HEK293 (cell line): ENCODE data around the gene KANSL1.

Experiments used
- CTCF ChIP-seq: fragments of 450-650 bp; formaldehyde crosslinking; IDR thresholded peaks from 2 replicates; pipeline ENCODE4 v1.5.1; 2016; ENCODE audit warnings: missing biosample characterization, missing genetic modification characterization
- ELK4 ChIP-seq: IDR thresholded peaks from 2 replicates; pipeline ENCODE4 v1.6.1; 2011; ENCODE audit warnings: mild to moderate bottlenecking, low read depth, low read length, borderline replicate concordance
- MYNN ChIP-seq: fragments of 450-650 bp; formaldehyde crosslinking; IDR thresholded peaks from 2 replicates; pipeline ENCODE4 v1.5.1; 2016; ENCODE audit warnings: missing biosample characterization, missing genetic modification characterization, borderline replicate concordance
- REST ChIP-seq: fragments of 450-650 bp; formaldehyde crosslinking; IDR thresholded peaks from 2 replicates; pipeline ENCODE4 v1.5.1; 2016; ENCODE audit warnings: missing biosample characterization, missing genetic modification characterization
- YY1 ChIP-seq: fragments of 450-650 bp; formaldehyde crosslinking; IDR thresholded peaks from 2 replicates; pipeline ENCODE4 v1.5.1; 2018; ENCODE audit warnings: missing biosample characterization, missing genetic modification characterization
- ZBTB21 ChIP-seq: fragments of 450-650 bp; formaldehyde crosslinking; IDR thresholded peaks from 2 replicates; pipeline ENCODE4 v1.5.1; 2017; ENCODE audit warnings: missing biosample characterization, missing genetic modification characterization
- ZNF274 ChIP-seq, 2 experiments: fragments of 200-500 bp in 1 of 2; fragments of 450-650 bp in 1 of 2; sonication (Bioruptor generic) in 1 of 2; formaldehyde crosslinking in 1 of 2; IDR thresholded peaks; 2 replicates each; pipeline versions ENCODE4 v1.5.1 to v1.6.1; 2014 to 2016; ENCODE audit warnings: borderline replicate concordance in 1 of 2, inconsistent platforms in 1 of 2, low read length in 1 of 2, missing biosample characterization in 1 of 2, missing genetic modification characterization in 1 of 2
- ZNF530 ChIP-seq: fragments of 450-650 bp; formaldehyde crosslinking; IDR thresholded peaks from 2 replicates; pipeline ENCODE4 v1.5.1; 2016; ENCODE audit warnings: low read depth, missing biosample characterization, missing genetic modification characterization

GRCh38 chr17:46012506-46013079 is 180.6 kb downstream of the KANSL1 start:
- TF ChIP-seq REST (tag by site-specific recombination), result no peak
- no peak for TF ChIP-seq CTCF (tag by site-specific recombination)
- TF ChIP-seq ZBTB21, result no peak
- TF ChIP-seq ZNF274 (IDR thresholded peaks at IDR 0.05; ENCODE audit: low read length), result no peak
- TF ChIP-seq ZNF274 (tag by site-specific recombination; IDR thresholded peaks at IDR 0.05; ENCODE audit: borderline replicate concordance), result no peak
- no peak for TF ChIP-seq ELK4
- TF ChIP-seq YY1 (tag by site-specific recombination), result no peak
- no peak for TF ChIP-seq ZNF530 (tag by site-specific recombination)
- no peak for TF ChIP-seq MYNN (tag by site-specific recombination)
